Heart right ventricle (tissue), 16 donors: Measurements from ENCODE around the gene SLC1A2. TPM values are rescaled to one million over a fixed set of nuclear protein-coding genes. Genes with fewer than 3 reads are reported as not detected.
A peak's percentile ranks its signal among the peaks of the same experiment; 100 is the strongest.

Experiments
- ATAC-seq, 8 donors: fragments of 200-7000 bp; cut with Tn5 transposase; one replicate each; pipeline ENCODE4 v1.9.1; 2020; ENCODE audit warnings: mild to moderate bottlenecking in 8 of 8, moderate library complexity in 8 of 8, moderate number of reproducible peaks in 1 of 8
- DNase-seq, 2 donors: peaks; one replicate each; pipeline ENCODE4 v3.0.0-alpha.2; 2020
- H3K27ac ChIP-seq, 10 donors: fragments of 200-600 bp; sonication (generic) in 2 of 10; one replicate each; pipeline versions ENCODE4 v1.5.0 to v1.8.0; 2020 to 2022; ENCODE audit warnings: mild to moderate bottlenecking in 3 of 10
- H3K27me3 ChIP-seq, 7 donors: fragments of 200-600 bp; one replicate each; pipeline ENCODE4 v1.8.0; 2021 to 2022; ENCODE audit warnings: mild to moderate bottlenecking in 2 of 7
- H3K36me3 ChIP-seq, 9 donors: fragments of 200-600 bp; sonication (generic) in 1 of 9; one replicate each; pipeline versions ENCODE4 v1.5.0 to v1.8.0; 2020 to 2022; ENCODE audit warnings: mild to moderate bottlenecking in 2 of 9
- H3K4me1 ChIP-seq, 9 donors: fragments of 200-600 bp; sonication (generic) in 1 of 9; one replicate each; pipeline versions ENCODE4 v1.5.0 to v1.8.0; 2020 to 2022; ENCODE audit warnings: mild to moderate bottlenecking in 4 of 9
- H3K4me3 ChIP-seq, 10 donors: fragments of 200-600 bp; sonication (generic) in 2 of 10; one replicate each; pipeline versions ENCODE4 v1.5.0 to v1.8.0; 2020 to 2022; ENCODE audit warnings: mild to moderate bottlenecking in 7 of 10, moderate library complexity in 2 of 10
- H3K9me3 ChIP-seq, 11 donors: fragments of 200-600 bp in 10 of 11; sonication (generic) in 2 of 11; one replicate each; pipeline versions ENCODE4 v1.5.0 to v1.8.0; 2013 to 2022; ENCODE audit warnings: mild to moderate bottlenecking in 2 of 11, control low read depth in 1 of 11, moderate library complexity in 1 of 11
- CTCF ChIP-seq, 9 donors: fragments of 200-600 bp; sonication (generic) in 2 of 9; IDR thresholded peaks; one replicate each; pipeline versions ENCODE4 v1.5.0 to v1.8.0; 2021 to 2022; ENCODE audit warnings: antibody characterized with exemption in 9 of 9, mild to moderate bottlenecking in 5 of 9, moderate library complexity in 1 of 9
- WGBS, 2 donors: extraction: QIAGEN DNeasy Blood & Tissue Kit; methylation state at CpG; one replicate each; pipeline ENCODE4 v1.1.7; 2013; ENCODE audit warnings: inconsistent platforms in 1 of 2; 5-methylcytosine and 5-hydroxymethylcytosine counted together
- intact Hi-C, 10 donors: fragments of 100-400 bp; cut with DNase I; formaldehyde crosslinking; loops; one replicate each; pipeline versions ENCODE4 v1.11.1 to v1.14.2; 2022
- polyA plus RNA-seq, 2 donors: library from polyadenylated mRNA; stranded (reverse); fragments of 200-250 nt; gene quantifications; one replicate each; pipeline ENCODE4 v1.2.3, GENCODE V29; 2013
- total RNA-seq, 10 donors: library from RNA; stranded (reverse); fragmentation: NEBNext Ultra II Directional in 3 of 10; extraction: Animal tissue kit (Norgen Biotek cat#: 25700) in 3 of 10; gene quantifications; one replicate each; pipeline versions ENCODE4 v1.2.1 to v1.2.4, GENCODE V29; 2021 to 2023
- donor health status: Arrhythmogenic right ventricular cardiomyopathy.
- donor health status: ischemic (EF 13 %, LVEDD 7.1; RV severe dilation, severe dysfunction).
- donor health status: healthy with polysubstance abuse.
- donor health status: DM: no; HTN: yes; CAD: no.
- donor health status: DM: no; HTN: no; CAD: no.
- donor health status: ischemic (EF 25% LVEDD 6.9; RV normal size, moderate dysfunction).
- donor health status: ischemic (EF 25% LVEDD 5.7; RV mildly dilated, moderate dysfunction).
- donor health status: healthy.
- donor health status: DM: yes; HTN: yes; CAD: no.
- donor health status: Ischemic cardiomyopathy.
- donor health status: ischemic (EF 35%, LVEDD 5.7; RV mildly dilated, moderate dysfunction).
- donor health status: nonischemic (EF 11% LVEDD 7.7; RV severe dilation, severe dysfunction).
- donor health status: DM: yes; HTN: yes; CAD: no.
- donor health status: PGD.
- donor health status: ischemic (EF 29% LVEDD 5.4; RV normal size, mild dysfunction).
- donor health status: nonischemic (EF 23%, LVEDD 6.1; RV moderate dilation, normal function).

The SLC1A2 gene
- total and polyA plus RNA-seq, 12 donors = 0.29 to 25.8 (median 3.4) TPM

GRCh38 chr11:35349897-35350296 is 69.5 kb downstream of the SLC1A2 start:
- DNase-seq (no peak), ATAC-seq (no peak)
- Histone ChIP-seq H3K27me3 (no peaks in the 10 kb centered on the region), H3K4me1 (peaks cover 0 to 47% (median 8%) of the 10 kb centered on the region in 9 donors), H3K36me3 (no peaks in the 10 kb centered on the region), H3K4me3 (no peak overlapping the region), H3K27ac (no peak overlapping the region), H3K9me3 (no peaks in the 10 kb centered on the region)
- 96 to 98% methylated on average over 4 of the region's 4 CpGs for WGBS, 2 donors
- TF ChIP-seq CTCF (IDR thresholded peaks at IDR 0.05) = no peak
- intact Hi-C loops = no loop called here

GRCh38 chr11:35348898-35349687 is 70.3 kb downstream of the SLC1A2 start:
- no peak overlapping the region for H3K27ac ChIP-seq
- 91 to 94% methylated on average over 10 of the region's 10 CpGs for WGBS, 2 donors
- H3K36me3 ChIP-seq = no peaks in the 10 kb centered on the region
- no peaks in the 10 kb centered on the region for H3K27me3 ChIP-seq
- DNase-seq (no peak), ATAC-seq (no peak)
- TF ChIP-seq CTCF (IDR thresholded peaks at IDR 0.05) = no peak
- H3K4me3 ChIP-seq = no peak overlapping the region
- peaks cover 0 to 51% (median 8%) of the 10 kb centered on the region in 9 donors for H3K4me1 ChIP-seq
- no peaks in the 10 kb centered on the region for H3K9me3 ChIP-seq
- intact Hi-C loops = no loop called here

GRCh38 chr11:35347921-35348331 is 71.4 kb downstream of the SLC1A2 start:
- Histone ChIP-seq H3K4me1 (peaks cover 0 to 51% (median 6%) of the 10 kb centered on the region in 9 donors), H3K27ac (peak overlapping the region in 5 of 10 donors; percentile 7 to 56 (median 31)), H3K4me3 (no peak overlapping the region), H3K9me3 (no peaks in the 10 kb centered on the region), H3K27me3 (no peaks in the 10 kb centered on the region), H3K36me3 (no peaks in the 10 kb centered on the region)
- ATAC-seq (peak in 5 of 8 donors; percentile 30 to 63 (median 46)), DNase-seq (no peak)
- TF ChIP-seq CTCF (IDR thresholded peaks at IDR 0.05) = no peak
- WGBS, 2 donors = 92 to 95% methylated on average over 1 of the region's 1 CpG
- intact Hi-C loops = no loop called here

- H3K4me3 ChIP-seq = no peak overlapping the region
- TF ChIP-seq CTCF (IDR thresholded peaks at IDR 0.05) = no peak
- H3K36me3 ChIP-seq = no peaks in the 10 kb centered on the region
- H3K4me1 ChIP-seq = peaks cover 0 to 45% (median 2%) of the 10 kb centered on the region in 9 donors
- intact Hi-C loops = no loop called here
- no peaks in the 10 kb centered on the region for H3K9me3 ChIP-seq
- WGBS, 2 donors = 71 to 86% methylated on average over 6 of the region's 6 CpGs
- no peak for DNase-seq
- no peak for ATAC-seq
- H3K27ac ChIP-seq = peak overlapping the region in 4 of 10 donors; percentile 7 to 56 (median 41)
- no peaks in the 10 kb centered on the region for H3K27me3 ChIP-seq
These were observed 72.0 kb downstream of the SLC1A2 start for GRCh38 chr11:35347173-35347878.
